Right atrium auricular region (tissue), 2 donors: ENCODE measurements around the gene CTTN. TPM values are rescaled to one million over a fixed set of nuclear protein-coding genes. Genes with fewer than 3 reads are reported as not detected.

ENCODE experiments used
- DNase-seq: peaks from one replicate; pipeline ENCODE4 v3.0.0-alpha.2; 2019; ENCODE audit warnings: low spot score
- H3K27ac ChIP-seq, 2 donors: fragments of 200-600 bp; sonication (generic); 1 replicate in 1 of 2; 2 replicates in 1 of 2; pipeline ENCODE4 v1.5.1; 2016 to 2019
- H3K27me3 ChIP-seq, 2 donors: fragments of 200-600 bp; sonication (generic); one replicate each; pipeline versions ENCODE4 v1.5.1 to v1.6.0; 2017 to 2019
- H3K36me3 ChIP-seq: fragments of 200-600 bp; sonication (generic); one replicate; pipeline ENCODE4 v1.5.1; 2016
- H3K4me1 ChIP-seq, 2 donors: fragments of 200-600 bp; sonication (generic); one replicate each; pipeline versions ENCODE4 v1.5.1 to v1.6.0; 2017 to 2019
- H3K4me3 ChIP-seq, 2 donors: fragments of 200-600 bp; sonication (generic); 1 replicate in 1 of 2; 2 replicates in 1 of 2; pipeline ENCODE4 v1.5.1; 2017 to 2019; ENCODE audit warnings: mild to moderate bottlenecking in 1 of 2, moderate library complexity in 1 of 2
- H3K9me3 ChIP-seq, 2 donors: fragments of 200-600 bp; sonication (generic); one replicate each; pipeline ENCODE4 v1.5.1; 2019
- total RNA-seq, 2 donors: library from RNA; depleted of rRNA; stranded (reverse); fragments of >200 nt; gene quantifications; one replicate each; pipeline ENCODE4 v1.1.0, GENCODE V29; 2016
- TF ChIP-seq, protein P1 (sequence below), 2 donors: fragments of 200-600 bp; sonication (generic); IDR thresholded peaks; one replicate each; pipeline ENCODE4 v1.5.1; 2019; ENCODE audit warnings: antibody characterized with exemption in 2 of 2

The CTTN gene
- total RNA-seq, 2 donors from 2014 or later: 67.0 to 99.2 TPM

- no peaks in the 10 kb centered on the region for H3K9me3 ChIP-seq
- H3K36me3 ChIP-seq: peaks cover 88% of the 10 kb centered on the region
- TF ChIP-seq, protein P1, sequence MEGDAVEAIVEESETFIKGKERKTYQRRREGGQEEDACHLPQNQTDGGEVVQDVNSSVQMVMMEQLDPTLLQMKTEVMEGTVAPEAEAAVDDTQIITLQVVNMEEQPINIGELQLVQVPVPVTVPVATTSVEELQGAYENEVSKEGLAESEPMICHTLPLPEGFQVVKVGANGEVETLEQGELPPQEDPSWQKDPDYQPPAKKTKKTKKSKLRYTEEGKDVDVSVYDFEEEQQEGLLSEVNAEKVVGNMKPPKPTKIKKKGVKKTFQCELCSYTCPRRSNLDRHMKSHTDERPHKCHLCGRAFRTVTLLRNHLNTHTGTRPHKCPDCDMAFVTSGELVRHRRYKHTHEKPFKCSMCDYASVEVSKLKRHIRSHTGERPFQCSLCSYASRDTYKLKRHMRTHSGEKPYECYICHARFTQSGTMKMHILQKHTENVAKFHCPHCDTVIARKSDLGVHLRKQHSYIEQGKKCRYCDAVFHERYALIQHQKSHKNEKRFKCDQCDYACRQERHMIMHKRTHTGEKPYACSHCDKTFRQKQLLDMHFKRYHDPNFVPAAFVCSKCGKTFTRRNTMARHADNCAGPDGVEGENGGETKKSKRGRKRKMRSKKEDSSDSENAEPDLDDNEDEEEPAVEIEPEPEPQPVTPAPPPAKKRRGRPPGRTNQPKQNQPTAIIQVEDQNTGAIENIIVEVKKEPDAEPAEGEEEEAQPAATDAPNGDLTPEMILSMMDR (IDR thresholded peaks at IDR 0.05): no peak
- no peak overlapping the region for H3K4me3 ChIP-seq
- H3K27ac ChIP-seq: no peak overlapping the region
- no peak for DNase-seq
- no peaks in the 10 kb centered on the region for H3K4me1 ChIP-seq
- H3K27me3 ChIP-seq: no peaks in the 10 kb centered on the region
Measured at GRCh38 chr11:70429724-70430521, 31.6 kb downstream of the CTTN start.

DNA sequence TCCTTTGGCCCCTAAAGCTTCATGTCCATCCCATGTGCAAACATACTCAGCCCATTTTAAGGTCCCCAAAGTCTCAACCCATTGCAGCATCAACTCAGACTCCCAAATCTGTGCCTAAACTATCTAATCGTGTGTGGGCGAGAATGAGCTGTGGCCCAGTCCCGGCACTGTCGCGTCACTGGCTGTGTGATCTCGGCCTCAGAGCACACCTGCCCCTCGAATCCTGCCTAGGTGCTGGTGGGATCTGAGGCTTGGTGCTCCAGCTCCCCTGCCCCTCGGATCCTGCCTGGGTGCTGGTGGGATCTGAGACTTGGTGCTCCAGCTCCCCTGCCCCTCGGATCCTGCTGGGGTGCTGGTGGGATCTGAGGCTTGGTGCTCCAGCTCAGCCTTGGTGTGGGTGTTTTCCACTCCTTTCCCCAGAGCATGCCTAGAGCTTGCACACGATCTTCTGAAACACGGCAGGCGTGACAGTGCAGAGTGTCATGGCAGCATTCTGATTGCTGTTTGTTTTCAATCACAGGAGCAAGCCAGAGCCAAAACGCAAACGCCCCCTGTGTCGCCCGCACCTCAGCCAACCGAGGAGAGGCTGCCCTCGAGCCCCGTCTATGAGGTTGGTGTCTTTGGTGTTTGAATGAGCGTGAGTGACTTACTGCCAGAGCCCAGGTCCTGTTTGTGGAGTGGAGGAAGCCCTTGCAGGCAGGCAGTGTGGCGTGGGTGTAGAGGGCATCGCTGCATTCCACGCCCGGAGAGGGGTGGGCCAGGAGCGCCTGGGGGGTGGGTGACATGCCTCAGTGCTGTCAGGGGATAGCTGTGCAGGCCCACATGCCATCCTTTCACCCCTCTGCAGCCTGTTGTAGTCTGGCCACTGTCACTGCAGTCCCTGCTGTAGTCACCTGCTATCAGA lies 32.6 kb downstream of the CTTN start:
- Histone ChIP-seq H3K36me3 (peaks cover 86% of the 10 kb centered on the region), H3K4me1 (no peaks in the 10 kb centered on the region), H3K27ac (no peak overlapping the region), H3K9me3 (no peaks in the 10 kb centered on the region), H3K27me3 (no peaks in the 10 kb centered on the region), H3K4me3 (no peak overlapping the region)
- TF ChIP-seq, protein P1 (IDR thresholded peaks at IDR 0.05): no peak
- no peak for DNase-seq

GRCh38 chr11:70431611-70432010 lies 33.3 kb downstream of the CTTN start:
- DNase-seq: no peak
- TF ChIP-seq, protein P1 (IDR thresholded peaks at IDR 0.05): no peak
- Histone ChIP-seq H3K27me3 (no peaks in the 10 kb centered on the region), H3K27ac (no peak overlapping the region), H3K36me3 (peaks cover 87% of the 10 kb centered on the region), H3K4me3 (no peak overlapping the region), H3K9me3 (no peaks in the 10 kb centered on the region), H3K4me1 (no peaks in the 10 kb centered on the region)

GRCh38 chr11:70432065-70432464 lies 33.7 kb downstream of the CTTN start:
- H3K27ac ChIP-seq: no peak overlapping the region
- DNase-seq: no peak

DNA sequence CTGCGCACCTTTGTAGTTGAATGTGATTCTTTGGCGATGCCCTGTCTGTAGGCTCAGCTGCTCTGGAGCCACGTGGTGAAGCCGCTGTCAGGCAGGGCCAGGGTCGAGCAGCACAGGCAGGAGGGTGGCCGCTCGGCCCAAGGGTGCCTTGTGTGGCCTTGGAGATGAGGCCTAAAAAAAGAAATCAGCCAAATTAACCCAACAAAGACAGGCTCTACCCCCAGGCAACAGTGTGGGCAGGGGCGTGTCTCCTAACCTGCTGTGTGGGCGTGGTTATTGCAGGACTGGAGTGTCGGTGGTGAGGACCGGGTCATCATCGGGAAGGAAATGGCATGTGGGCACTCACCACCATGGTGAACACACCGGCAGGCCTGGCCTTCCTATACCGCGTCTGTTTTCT lies 34.3 kb downstream of the CTTN start:
- no peaks in the 10 kb centered on the region for H3K9me3 ChIP-seq
- peaks cover 81% of the 10 kb centered on the region for H3K36me3 ChIP-seq
- no peak overlapping the region for H3K4me3 ChIP-seq
- no peaks in the 10 kb centered on the region for H3K4me1 ChIP-seq
- no peak overlapping the region for H3K27ac ChIP-seq
- DNase-seq: no peak
- TF ChIP-seq, protein P1 (IDR thresholded peaks at IDR 0.05): no peak
- H3K27me3 ChIP-seq: no peaks in the 10 kb centered on the region

More at GRCh38 chr11:70432065-70432464, 33.7 kb downstream of the CTTN start:
- no peak overlapping the region for H3K4me3 ChIP-seq
- H3K27me3 ChIP-seq: no peaks in the 10 kb centered on the region
- TF ChIP-seq, protein P1 (IDR thresholded peaks at IDR 0.05): no peak
- no peaks in the 10 kb centered on the region for H3K9me3 ChIP-seq
- H3K4me1 ChIP-seq: no peaks in the 10 kb centered on the region
- peaks cover 86% of the 10 kb centered on the region for H3K36me3 ChIP-seq
